Tibial nerve (tissue), 4 donors: ENCODE data around the gene WNK3.

Experiments
- EP300 ChIP-seq, 2 donors: sonication (generic); formaldehyde crosslinking; IDR thresholded peaks; one replicate each; pipeline ENCODE4 v1.6.1; 2017; ENCODE audit warnings: antibody characterized with exemption in 2 of 2, mild to moderate bottlenecking in 1 of 2
- POLR2A ChIP-seq, 2 donors: fragments of 450-650 bp; IDR thresholded peaks; one replicate each; pipeline ENCODE4 v1.6.1; 2017; ENCODE audit warnings: antibody characterized with exemption in 2 of 2, mild to moderate bottlenecking in 2 of 2, moderate library complexity in 2 of 2
- TF ChIP-seq, protein P1 (sequence below), 5 experiments: fragments of 200-600 bp in 3 of 5; fragments of 450-650 bp in 2 of 5; sonication (generic) in 3 of 5; IDR thresholded peaks; one replicate each; pipeline ENCODE4 v1.5.1; 2016 to 2019; ENCODE audit warnings: antibody characterized with exemption in 5 of 5, mild to moderate bottlenecking in 3 of 5, moderate library complexity in 2 of 5

DNA sequence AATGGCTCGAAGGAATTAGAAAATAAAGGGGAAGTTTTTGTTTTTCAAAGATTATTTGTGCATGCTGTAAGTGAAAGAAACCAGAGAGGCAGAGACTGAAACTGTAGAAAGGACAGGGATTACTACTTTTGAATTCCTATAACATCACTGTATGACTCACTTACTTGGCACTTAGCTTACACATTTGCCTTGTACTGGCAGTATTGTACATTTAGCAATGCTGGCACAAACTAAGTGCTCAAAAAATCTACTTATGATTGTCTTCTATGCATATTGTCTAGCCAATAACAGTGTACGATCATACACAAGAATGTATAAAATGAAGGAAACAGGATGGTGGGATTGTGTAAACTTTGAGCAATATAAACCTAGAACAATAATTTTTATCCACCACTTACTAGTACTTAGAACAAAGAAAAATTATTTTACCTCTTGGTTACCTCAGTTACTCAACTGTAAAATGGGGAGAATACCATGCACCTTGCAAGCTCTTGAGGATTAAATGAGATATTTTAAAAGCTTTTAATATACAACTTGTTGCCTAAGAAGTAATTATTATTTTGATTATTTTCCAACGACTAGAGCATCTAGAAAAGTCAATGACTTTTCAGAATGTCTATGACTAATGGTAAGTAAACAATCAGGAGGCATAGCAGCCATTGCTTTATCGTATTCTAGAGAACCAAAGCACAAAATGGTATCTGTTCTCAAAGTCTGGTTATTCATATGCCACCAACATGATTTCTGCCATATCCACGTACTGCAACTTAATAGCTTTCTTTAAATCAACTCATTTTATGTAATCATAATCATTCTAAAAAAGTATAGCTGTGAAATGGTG, 179.5 kb downstream of the WNK3 start:
- TF ChIP-seq EP300 (IDR thresholded peaks at IDR 0.05): no peak
- TF ChIP-seq POLR2A (IDR thresholded peaks at IDR 0.05): no peak
- TF ChIP-seq, protein P1, sequence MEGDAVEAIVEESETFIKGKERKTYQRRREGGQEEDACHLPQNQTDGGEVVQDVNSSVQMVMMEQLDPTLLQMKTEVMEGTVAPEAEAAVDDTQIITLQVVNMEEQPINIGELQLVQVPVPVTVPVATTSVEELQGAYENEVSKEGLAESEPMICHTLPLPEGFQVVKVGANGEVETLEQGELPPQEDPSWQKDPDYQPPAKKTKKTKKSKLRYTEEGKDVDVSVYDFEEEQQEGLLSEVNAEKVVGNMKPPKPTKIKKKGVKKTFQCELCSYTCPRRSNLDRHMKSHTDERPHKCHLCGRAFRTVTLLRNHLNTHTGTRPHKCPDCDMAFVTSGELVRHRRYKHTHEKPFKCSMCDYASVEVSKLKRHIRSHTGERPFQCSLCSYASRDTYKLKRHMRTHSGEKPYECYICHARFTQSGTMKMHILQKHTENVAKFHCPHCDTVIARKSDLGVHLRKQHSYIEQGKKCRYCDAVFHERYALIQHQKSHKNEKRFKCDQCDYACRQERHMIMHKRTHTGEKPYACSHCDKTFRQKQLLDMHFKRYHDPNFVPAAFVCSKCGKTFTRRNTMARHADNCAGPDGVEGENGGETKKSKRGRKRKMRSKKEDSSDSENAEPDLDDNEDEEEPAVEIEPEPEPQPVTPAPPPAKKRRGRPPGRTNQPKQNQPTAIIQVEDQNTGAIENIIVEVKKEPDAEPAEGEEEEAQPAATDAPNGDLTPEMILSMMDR (IDR thresholded peaks at IDR 0.05): no peak
